Ovary (tissue), 3 donors: ENCODE results near the gene ERC1.

Experiments used
- POLR2A ChIP-seq: fragments of 450-650 bp; IDR thresholded peaks from one replicate; pipeline ENCODE4 v1.6.1; 2017; ENCODE audit warnings: antibody characterized with exemption, mild to moderate bottlenecking, moderate library complexity
- TF ChIP-seq, protein P1 (sequence below), 3 donors: fragments of 450-650 bp in 2 of 3; fragments of 200-600 bp in 1 of 3; IDR thresholded peaks; one replicate each; pipeline versions ENCODE4 v1.5.1 to v1.8.0; 2016 to 2022; ENCODE audit warnings: antibody characterized with exemption in 3 of 3, mild to moderate bottlenecking in 1 of 3
- donor health status: DM: no; HTN: no; CAD: no.

GRCh38 chr12:1504304-1504894 is 513.4 kb downstream of the ERC1 start:
- TF ChIP-seq, protein P1, sequence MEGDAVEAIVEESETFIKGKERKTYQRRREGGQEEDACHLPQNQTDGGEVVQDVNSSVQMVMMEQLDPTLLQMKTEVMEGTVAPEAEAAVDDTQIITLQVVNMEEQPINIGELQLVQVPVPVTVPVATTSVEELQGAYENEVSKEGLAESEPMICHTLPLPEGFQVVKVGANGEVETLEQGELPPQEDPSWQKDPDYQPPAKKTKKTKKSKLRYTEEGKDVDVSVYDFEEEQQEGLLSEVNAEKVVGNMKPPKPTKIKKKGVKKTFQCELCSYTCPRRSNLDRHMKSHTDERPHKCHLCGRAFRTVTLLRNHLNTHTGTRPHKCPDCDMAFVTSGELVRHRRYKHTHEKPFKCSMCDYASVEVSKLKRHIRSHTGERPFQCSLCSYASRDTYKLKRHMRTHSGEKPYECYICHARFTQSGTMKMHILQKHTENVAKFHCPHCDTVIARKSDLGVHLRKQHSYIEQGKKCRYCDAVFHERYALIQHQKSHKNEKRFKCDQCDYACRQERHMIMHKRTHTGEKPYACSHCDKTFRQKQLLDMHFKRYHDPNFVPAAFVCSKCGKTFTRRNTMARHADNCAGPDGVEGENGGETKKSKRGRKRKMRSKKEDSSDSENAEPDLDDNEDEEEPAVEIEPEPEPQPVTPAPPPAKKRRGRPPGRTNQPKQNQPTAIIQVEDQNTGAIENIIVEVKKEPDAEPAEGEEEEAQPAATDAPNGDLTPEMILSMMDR (IDR thresholded peaks at IDR 0.05), result no peak
- TF ChIP-seq POLR2A, result no peak
